Coronary artery (tissue), 2 donors: ENCODE measurements around the gene DIAPH1.

ENCODE experiments used
- DNase-seq: peaks from one replicate; pipeline ENCODE4 v3.0.0-alpha.2; 2017; ENCODE audit warnings: low spot score
- H3K27ac ChIP-seq, 2 donors: fragments of 200-600 bp; sonication (generic); one replicate each; pipeline ENCODE4 v1.5.1; 2016 to 2019
- H3K4me3 ChIP-seq: fragments of 200-600 bp; sonication (generic); 2 replicates; pipeline ENCODE4 v1.5.1; 2016; ENCODE audit warnings: mild to moderate bottlenecking, moderate library complexity
- TF ChIP-seq, protein P1 (sequence below): fragments of 200-600 bp; sonication (generic); IDR thresholded peaks from one replicate; pipeline ENCODE4 v1.5.1; 2019; ENCODE audit warnings: antibody characterized with exemption

DIAPH1 gene

DNA sequence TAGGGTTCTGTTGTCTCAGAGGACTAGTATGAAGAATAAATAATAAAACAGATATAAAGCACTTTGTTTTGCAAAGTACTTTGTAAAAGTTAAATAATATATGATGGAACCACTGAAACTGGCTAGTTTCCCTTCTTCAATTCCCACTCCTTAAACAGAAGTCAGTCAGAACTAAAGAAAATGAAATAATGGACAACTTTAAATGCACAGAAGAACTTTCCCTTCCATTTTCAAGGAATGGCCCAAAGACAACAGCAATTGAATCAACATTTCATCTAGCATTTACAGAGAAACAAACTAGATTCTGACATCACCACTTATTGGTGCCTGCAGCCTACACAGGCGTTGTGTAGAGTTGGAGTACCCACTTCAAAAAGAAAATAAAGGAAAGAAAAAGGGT lies 16.2 kb downstream of the DIAPH1 start:
- TF ChIP-seq, protein P1, sequence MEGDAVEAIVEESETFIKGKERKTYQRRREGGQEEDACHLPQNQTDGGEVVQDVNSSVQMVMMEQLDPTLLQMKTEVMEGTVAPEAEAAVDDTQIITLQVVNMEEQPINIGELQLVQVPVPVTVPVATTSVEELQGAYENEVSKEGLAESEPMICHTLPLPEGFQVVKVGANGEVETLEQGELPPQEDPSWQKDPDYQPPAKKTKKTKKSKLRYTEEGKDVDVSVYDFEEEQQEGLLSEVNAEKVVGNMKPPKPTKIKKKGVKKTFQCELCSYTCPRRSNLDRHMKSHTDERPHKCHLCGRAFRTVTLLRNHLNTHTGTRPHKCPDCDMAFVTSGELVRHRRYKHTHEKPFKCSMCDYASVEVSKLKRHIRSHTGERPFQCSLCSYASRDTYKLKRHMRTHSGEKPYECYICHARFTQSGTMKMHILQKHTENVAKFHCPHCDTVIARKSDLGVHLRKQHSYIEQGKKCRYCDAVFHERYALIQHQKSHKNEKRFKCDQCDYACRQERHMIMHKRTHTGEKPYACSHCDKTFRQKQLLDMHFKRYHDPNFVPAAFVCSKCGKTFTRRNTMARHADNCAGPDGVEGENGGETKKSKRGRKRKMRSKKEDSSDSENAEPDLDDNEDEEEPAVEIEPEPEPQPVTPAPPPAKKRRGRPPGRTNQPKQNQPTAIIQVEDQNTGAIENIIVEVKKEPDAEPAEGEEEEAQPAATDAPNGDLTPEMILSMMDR: no peak
- H3K27ac ChIP-seq: no peak overlapping the region
- H3K4me3 ChIP-seq: no peak overlapping the region
- no peak for DNase-seq

DNA sequence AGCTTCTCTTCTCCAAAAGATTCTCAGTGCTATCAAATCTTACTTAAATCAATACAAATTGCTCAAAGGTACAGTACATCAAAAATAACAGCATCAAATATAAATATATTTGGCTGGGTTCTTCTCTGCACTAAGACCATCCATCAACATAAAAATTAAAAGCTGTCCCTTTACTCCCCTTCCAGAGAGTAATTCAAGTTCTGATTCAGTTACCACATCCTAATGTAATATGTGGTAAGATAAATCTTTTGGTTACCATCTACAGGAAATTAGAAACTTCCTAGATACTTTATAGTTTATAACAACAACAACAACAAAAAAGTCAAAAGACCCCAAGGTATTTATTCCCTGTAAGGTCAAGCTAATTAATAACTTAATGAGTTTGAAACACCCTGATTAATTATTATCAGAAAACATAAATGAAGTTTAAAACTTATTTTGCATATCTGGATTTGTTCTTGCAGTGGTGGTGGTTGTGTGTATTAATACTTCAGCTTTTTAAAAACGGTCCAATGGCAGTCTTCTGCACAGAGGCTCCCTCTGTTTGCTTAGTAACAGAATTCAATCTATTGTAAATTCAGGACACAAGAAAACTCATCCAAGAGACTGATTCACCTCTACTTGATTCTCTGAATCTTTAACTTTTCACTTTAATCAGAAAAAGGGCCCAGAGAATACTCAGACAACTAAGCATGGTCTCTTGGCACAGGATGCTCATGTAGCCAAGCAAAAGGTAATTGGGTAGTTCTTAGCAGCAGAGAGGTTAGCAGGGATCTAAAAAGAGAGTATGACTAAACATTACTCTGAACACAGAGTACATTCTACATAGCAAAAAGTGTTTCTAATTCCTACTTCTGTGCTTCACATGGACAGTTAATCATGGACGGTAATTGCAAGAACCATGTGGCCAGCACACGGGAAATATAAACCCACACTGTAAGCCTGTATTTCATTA lies 20.1 kb downstream of the DIAPH1 start:
- Histone ChIP-seq H3K27ac (peak overlapping the region; percentile 27 to 53), H3K4me3 (no peak overlapping the region)
- TF ChIP-seq, protein P1: no peak
- DNase-seq: no peak

DNA sequence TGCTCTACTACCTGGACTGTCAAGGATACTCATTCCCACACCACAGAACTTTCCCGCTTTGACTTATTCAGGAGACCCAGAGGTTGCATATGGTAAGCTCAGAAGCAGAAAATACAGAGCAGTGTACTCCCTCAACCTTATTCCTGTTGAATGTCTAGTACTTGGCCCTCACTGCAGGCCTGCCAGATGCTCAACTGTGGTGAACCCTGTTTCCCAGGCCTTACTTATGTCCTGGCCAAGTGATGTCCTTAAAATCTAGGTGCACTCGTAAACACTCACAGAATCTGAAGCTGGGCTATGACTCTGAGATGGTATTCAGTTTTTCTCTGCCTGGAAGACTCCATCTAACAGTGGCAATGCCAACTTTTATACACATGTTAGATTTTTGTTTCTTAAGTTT lies 21.0 kb downstream of the DIAPH1 start:
- DNase-seq: no peak
- TF ChIP-seq, protein P1: no peak
- peak overlapping the region in 1 of 2 donors; percentile 1 for H3K27ac ChIP-seq
- no peak overlapping the region for H3K4me3 ChIP-seq

DNA sequence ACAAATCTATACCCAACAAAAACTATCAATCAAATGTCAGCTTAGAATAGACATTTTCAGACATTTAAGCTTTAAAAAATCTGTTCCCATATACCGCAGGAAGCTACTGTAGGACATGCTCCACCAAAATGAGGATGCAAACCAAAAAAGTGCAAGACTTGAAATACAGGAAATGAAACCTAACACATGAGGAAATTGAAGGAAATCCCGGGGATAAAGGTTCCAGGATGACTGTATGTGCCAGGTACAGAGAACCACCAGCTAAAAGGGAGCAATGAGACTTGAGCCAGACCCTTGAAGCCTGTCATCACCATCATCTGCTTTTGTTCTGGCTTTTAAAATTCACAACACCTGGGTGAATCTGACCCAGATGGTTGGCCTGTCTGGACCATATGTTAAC lies 21.4 kb downstream of the DIAPH1 start:
- DNase-seq: no peak
- H3K4me3 ChIP-seq: no peak overlapping the region
- H3K27ac ChIP-seq: peak overlapping the region in 1 of 2 donors; percentile 1
- TF ChIP-seq, protein P1: no peak

DNA sequence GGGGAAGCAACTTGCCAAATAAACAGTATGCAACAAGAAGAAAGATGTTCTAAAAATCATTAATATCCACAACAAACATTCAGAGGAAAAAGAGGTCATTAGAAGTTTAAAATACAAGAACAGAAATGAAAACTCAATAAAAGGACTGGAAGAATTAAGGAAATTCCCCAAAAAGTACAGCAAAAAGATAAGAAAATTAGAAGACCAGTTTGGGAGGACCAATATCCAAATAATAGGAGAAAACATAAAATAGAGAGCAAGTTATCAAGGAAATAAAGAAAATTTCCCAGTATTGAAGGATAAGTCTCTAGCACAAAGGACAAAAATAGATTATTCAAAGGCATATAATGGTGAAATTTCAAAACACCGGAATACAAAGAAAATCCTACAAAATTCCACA lies 21.9 kb downstream of the DIAPH1 start:
- Histone ChIP-seq H3K27ac (no peak overlapping the region), H3K4me3 (no peak overlapping the region)
- TF ChIP-seq, protein P1: no peak
- no peak for DNase-seq

- Histone ChIP-seq H3K4me3 (no peak overlapping the region), H3K27ac (no peak overlapping the region)
- DNase-seq: no peak
- TF ChIP-seq, protein P1: no peak
Observed at GRCh38 chr5:141590127-141590526, 28.7 kb downstream of the DIAPH1 start.

DNA sequence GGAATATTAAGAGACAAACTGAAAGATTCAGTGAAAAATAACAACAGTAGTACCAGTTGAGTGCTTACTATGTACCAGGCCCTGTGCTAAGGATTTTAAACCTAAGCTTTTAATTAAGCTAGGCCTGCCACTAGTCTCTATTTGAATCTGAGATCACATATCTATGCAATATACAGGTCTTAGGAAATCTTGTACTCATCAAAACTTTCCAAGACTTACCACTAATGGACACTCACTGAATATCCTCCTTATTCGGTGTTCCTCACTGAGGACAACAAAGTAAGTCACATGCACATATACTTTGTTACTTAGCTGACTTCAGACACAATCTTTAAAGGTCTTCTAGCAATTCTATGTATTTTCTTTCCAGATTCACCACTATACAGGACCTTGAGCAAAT lies 32.6 kb downstream of the DIAPH1 start:
- no peak for DNase-seq
- no peak overlapping the region for H3K4me3 ChIP-seq
- TF ChIP-seq, protein P1: no peak
- H3K27ac ChIP-seq: no peak overlapping the region
